GM23338 (cell line): ENCODE results near the gene QKI. TPM values are rescaled to one million over a fixed set of nuclear protein-coding genes. Genes with fewer than 3 reads are reported as not detected.

Source experiments
- ATAC-seq: fragments of 200-7000 bp; cut with Tn5 transposase; 3 replicates; pipeline ENCODE4 v1.9.1; 2020
- DNase-seq: peaks from one replicate; pipeline ENCODE4 v3.0.0-alpha.2; 2015; ENCODE audit warnings: low spot score
- H2AFZ ChIP-seq: fragments of 200-600 bp; sonication (generic); 2 replicates; pipeline ENCODE4 v1.8.0; 2016; ENCODE audit warnings: antibody characterized with exemption, mild to moderate bottlenecking, moderate library complexity
- H3F3A ChIP-seq: fragments of 200-600 bp; sonication (generic); replicated peaks from 2 replicates; pipeline ENCODE4 v1.8.0; 2017; ENCODE audit warnings: antibody characterized with exemption, mixed run types, low read depth
- H3K27ac ChIP-seq: fragments of 200-600 bp; sonication (generic); 2 replicates; pipeline ENCODE4 v1.6.1; 2016; ENCODE audit warnings: low read depth
- H3K27me3 ChIP-seq: fragments of 200-600 bp; sonication (generic); 2 replicates; pipeline ENCODE4 v1.8.0; 2016; ENCODE audit warnings: mild to moderate bottlenecking, mixed run types, moderate library complexity; ENCODE audit not compliant: insufficient read depth
- H3K36me3 ChIP-seq: fragments of 200-600 bp; sonication (generic); 2 replicates; pipeline ENCODE4 v1.8.0; 2016; ENCODE audit warnings: mild to moderate bottlenecking; ENCODE audit not compliant: insufficient read depth
- H3K4me1 ChIP-seq: fragments of 200-600 bp; sonication (generic); 2 replicates; pipeline ENCODE4 v1.8.0; 2016; ENCODE audit warnings: mild to moderate bottlenecking, moderate library complexity; ENCODE audit not compliant: insufficient read depth
- H3K4me2 ChIP-seq: fragments of 200-600 bp; sonication (generic); 2 replicates; pipeline ENCODE4 v1.7.1; 2017; ENCODE audit warnings: mixed run types
- H3K4me3 ChIP-seq: fragments of 200-600 bp; sonication (generic); 2 replicates; pipeline ENCODE4 v1.6.1; 2016; ENCODE audit warnings: mixed run types
- H3K79me2 ChIP-seq: fragments of 200-600 bp; sonication (generic); replicated peaks from 2 replicates; pipeline ENCODE4 v1.8.0; 2017; ENCODE audit warnings: mild to moderate bottlenecking; ENCODE audit not compliant: insufficient read depth
- H3K9me2 ChIP-seq: fragments of 200-600 bp; sonication (generic); 2 replicates; pipeline ENCODE4 v1.8.0; 2017; ENCODE audit not compliant: insufficient read depth
- H4K20me1 ChIP-seq: fragments of 200-600 bp; sonication (generic); replicated peaks from 2 replicates; pipeline ENCODE4 v1.8.0; 2017; ENCODE audit warnings: mild to moderate bottlenecking; ENCODE audit not compliant: insufficient read depth
- H3K27ac Mint-ChIP-seq: 2 replicates; pipeline ENCODE4 v1.8.0; 2020; ENCODE audit warnings: inconsistent platforms, mild to moderate bottlenecking, moderate library complexity, mixed read lengths
- H3K27me3 Mint-ChIP-seq: 3 replicates; pipeline ENCODE4 v1.8.0; 2022; ENCODE audit warnings: low read depth, mild to moderate bottlenecking, moderate library complexity, mixed read lengths, inconsistent platforms; ENCODE audit not compliant: insufficient read depth, poor library complexity
- H3K36me3 Mint-ChIP-seq: 3 replicates; pipeline ENCODE4 v1.8.0; 2021; ENCODE audit warnings: low read depth, mild to moderate bottlenecking, inconsistent platforms, moderate library complexity, mixed read lengths
- H3K4me1 Mint-ChIP-seq: 3 replicates; pipeline ENCODE4 v1.8.0; 2020; ENCODE audit warnings: mild to moderate bottlenecking, inconsistent platforms, mixed read lengths
- H3K4me3 Mint-ChIP-seq: 3 replicates; pipeline ENCODE4 v1.8.0; 2021; ENCODE audit warnings: moderate library complexity, mild to moderate bottlenecking, inconsistent platforms, mixed read lengths
- H3K9me3 Mint-ChIP-seq: 3 replicates; pipeline ENCODE4 v1.8.0; 2020; ENCODE audit warnings: moderate library complexity, mild to moderate bottlenecking, inconsistent platforms, mixed read lengths
- CREB1 ChIP-seq: fragments of 250-450 bp; sonication (Bioruptor Pico); IDR thresholded peaks from 2 replicates; pipeline ENCODE4 v1.5.0; 2020; ENCODE audit warnings: low read depth, mild to moderate bottlenecking, moderate library complexity
- CTCF ChIP-seq, 2 experiments: fragments of 200-600 bp in 1 of 2; sonication (generic) in 1 of 2; conservative IDR thresholded peaks; 2 replicates each; pipeline versions ENCODE4 v1.5.1 to v1.6.1; 2016 to 2017; ENCODE audit warnings: antibody characterized with exemption in 2 of 2, low read depth in 2 of 2, mild to moderate bottlenecking in 2 of 2, moderate library complexity in 1 of 2
- ETS1 ChIP-seq: IDR thresholded peaks from 2 replicates; pipeline ENCODE4 v1.6.1; 2016; ENCODE audit warnings: antibody characterized with exemption
- EZH2 ChIP-seq: fragments of 200-600 bp; sonication (generic); IDR thresholded peaks from one replicate; pipeline ENCODE4 v1.8.0; 2017; ENCODE audit warnings: antibody characterized with exemption, mild to moderate bottlenecking, low read depth; ENCODE audit not compliant: unreplicated experiment
- EZH2phosphoT487 ChIP-seq: fragments of 200-600 bp; sonication (generic); IDR thresholded peaks from one replicate; pipeline ENCODE4 v1.8.1; 2018; ENCODE audit warnings: antibody characterized with exemption; ENCODE audit not compliant: unreplicated experiment
- JUNB ChIP-seq: IDR thresholded peaks from one replicate; pipeline ENCODE4 v1.6.1; 2016; ENCODE audit warnings: antibody characterized with exemption; ENCODE audit not compliant: unreplicated experiment
- NANOG ChIP-seq: IDR thresholded peaks from 2 replicates; pipeline ENCODE4 v1.6.1; 2016; ENCODE audit warnings: antibody characterized with exemption, borderline replicate concordance
- POLR2AphosphoS5 ChIP-seq: IDR thresholded peaks from 2 replicates; pipeline ENCODE4 v1.6.1; 2016; ENCODE audit warnings: antibody characterized with exemption, low read depth
- ZNF114 ChIP-seq: fragments of 250-450 bp; sonication (Bioruptor Pico); IDR thresholded peaks from 2 replicates; pipeline ENCODE4 v1.5.0; 2020; ENCODE audit warnings: mild to moderate bottlenecking, moderate library complexity
- ZNF331 ChIP-seq: fragments of 250-450 bp; sonication (Bioruptor Pico); IDR thresholded peaks from 2 replicates; pipeline ENCODE4 v1.5.0; 2020; ENCODE audit warnings: low read depth, mild to moderate bottlenecking, moderate library complexity
- polyA plus RNA-seq: library from polyadenylated mRNA; unstranded; fragments of >200 nt; fragmentation: Nextera tagmentation; extraction: Ambion mirVana; gene quantifications from 2 replicates; pipeline ENCODE4 v1.2.1, GENCODE V29; 2016
- total RNA-seq: library from RNA; depleted of rRNA; stranded (reverse); fragments of >200 nt; shearing (Covaris generic); gene quantifications from 2 replicates; pipeline ENCODE4 v1.2.3, GENCODE V29; 2014
- TF ChIP-seq, protein P1 (sequence below): IDR thresholded peaks from one replicate; pipeline ENCODE4 v1.6.1; 2018; ENCODE audit warnings: antibody characterized with exemption; ENCODE audit not compliant: unreplicated experiment

Gene QKI
- total and polyA plus RNA-seq, 2 experiments from 2014 or later: 60.8 to 159 TPM

GRCh38 chr6:163603395-163603794, 188.9 kb downstream of the QKI start:
- Mint-ChIP-seq H3K27me3 (peaks cover 4% of the 10 kb centered on the region), H3K27ac (no peak overlapping the region)
- DNase-seq: peak; percentile 33

DNA sequence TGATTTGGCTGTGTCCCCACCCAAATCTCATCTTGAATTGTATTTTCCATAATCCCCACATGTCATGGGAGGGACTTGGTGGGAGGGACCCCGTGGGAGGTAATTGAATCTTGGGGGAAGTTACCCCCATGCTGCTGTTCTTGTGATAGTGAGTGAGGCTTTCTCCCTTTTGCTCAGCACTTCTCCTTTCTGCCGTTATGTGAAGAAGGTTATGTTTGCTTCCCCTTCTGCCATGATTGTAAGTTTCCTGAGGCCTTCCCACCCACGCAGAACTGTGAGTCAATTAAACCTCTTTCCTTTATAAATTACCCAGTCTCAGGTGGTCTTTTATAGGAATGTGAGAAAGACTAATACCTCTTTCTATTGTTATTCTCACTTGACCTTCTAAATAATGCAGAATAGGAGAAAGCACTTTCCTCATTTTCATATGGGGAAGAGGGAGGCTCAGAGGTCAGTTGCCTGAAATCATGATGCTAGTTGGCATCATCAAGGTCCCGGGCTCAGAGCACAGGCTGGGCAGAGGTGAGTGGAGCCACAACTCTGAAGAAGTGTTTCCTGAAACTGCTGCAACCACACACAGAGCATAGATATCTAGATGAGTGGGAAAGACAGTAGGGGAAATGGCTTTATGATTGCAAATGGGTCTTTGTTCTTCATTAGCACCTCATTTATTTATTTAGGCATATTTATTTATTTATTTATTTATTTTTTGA, 191.0 kb downstream of the QKI start:
- DNase-seq: no peak

More at GRCh38 chr6:163603395-163603794, 188.9 kb downstream of the QKI start:
- TF ChIP-seq EZH2: no peak
- TF ChIP-seq JUNB: no peak
- no peaks in the 10 kb centered on the region for H4K20me1 ChIP-seq
- no peaks in the 10 kb centered on the region for H3K4me1 ChIP-seq
- Mint-ChIP-seq H3K4me1 (peaks cover 4% of the 10 kb centered on the region; the same call in 2 of the 3 replicates), H3K4me3 (no peak overlapping the region), H3K9me3 (no peaks in the 10 kb centered on the region; the same call in 2 of the 3 replicates), H3K36me3 (no peaks in the 10 kb centered on the region)
- no peaks in the 10 kb centered on the region for H3K79me2 ChIP-seq
- H3K4me2 ChIP-seq: no peak overlapping the region
- no peak overlapping the region for H3K27ac ChIP-seq
- ATAC-seq: peak; percentile 28; the same call in 1 of the 3 replicates
- H3K27me3 ChIP-seq: no peaks in the 10 kb centered on the region
- no peak overlapping the region for H3K4me3 ChIP-seq
- no peaks in the 10 kb centered on the region for H3F3A ChIP-seq
- no peaks in the 10 kb centered on the region for H3K36me3 ChIP-seq
- peaks cover 9% of the 10 kb centered on the region; the same call in 1 of the 2 replicates for H3K9me2 ChIP-seq
- no peak overlapping the region for H2AFZ ChIP-seq

More for the DNA sequence above, 191.0 kb downstream of the QKI start:
- Mint-ChIP-seq H3K4me3 (no peak overlapping the region), H3K36me3 (no peaks in the 10 kb centered on the region), H3K27me3 (peaks cover 1% of the 10 kb centered on the region), H3K9me3 (no peaks in the 10 kb centered on the region; the same call in 2 of the 3 replicates), H3K27ac (no peak overlapping the region), H3K4me1 (peaks cover 14% of the 10 kb centered on the region; the same call in 2 of the 3 replicates)
- Histone ChIP-seq H3K27me3 (no peaks in the 10 kb centered on the region), H3K9me2 (peaks cover 5% of the 10 kb centered on the region; the same call in 1 of the 2 replicates), H3K27ac (no peak overlapping the region), H3K4me1 (no peaks in the 10 kb centered on the region), H2AFZ (no peak overlapping the region), H4K20me1 (no peaks in the 10 kb centered on the region), H3K36me3 (no peaks in the 10 kb centered on the region), H3F3A (no peaks in the 10 kb centered on the region), H3K4me2 (no peak overlapping the region), H3K4me3 (no peak overlapping the region), H3K79me2 (no peaks in the 10 kb centered on the region)
- TF ChIP-seq ZNF331 (CRISPR knock-in tag) (no peak), NANOG (no peak), JUNB (no peak), CREB1 (CRISPR knock-in tag) (no peak), EZH2 (no peak), CTCF (conservative IDR thresholded peaks at IDR 0.05; ENCODE audit: low read depth in 2 of 2) (no peak), EZH2phosphoT487 (no peak), ZNF114 (CRISPR knock-in tag) (no peak), POLR2AphosphoS5 (no peak), ETS1 (no peak)
- TF ChIP-seq, protein P1, sequence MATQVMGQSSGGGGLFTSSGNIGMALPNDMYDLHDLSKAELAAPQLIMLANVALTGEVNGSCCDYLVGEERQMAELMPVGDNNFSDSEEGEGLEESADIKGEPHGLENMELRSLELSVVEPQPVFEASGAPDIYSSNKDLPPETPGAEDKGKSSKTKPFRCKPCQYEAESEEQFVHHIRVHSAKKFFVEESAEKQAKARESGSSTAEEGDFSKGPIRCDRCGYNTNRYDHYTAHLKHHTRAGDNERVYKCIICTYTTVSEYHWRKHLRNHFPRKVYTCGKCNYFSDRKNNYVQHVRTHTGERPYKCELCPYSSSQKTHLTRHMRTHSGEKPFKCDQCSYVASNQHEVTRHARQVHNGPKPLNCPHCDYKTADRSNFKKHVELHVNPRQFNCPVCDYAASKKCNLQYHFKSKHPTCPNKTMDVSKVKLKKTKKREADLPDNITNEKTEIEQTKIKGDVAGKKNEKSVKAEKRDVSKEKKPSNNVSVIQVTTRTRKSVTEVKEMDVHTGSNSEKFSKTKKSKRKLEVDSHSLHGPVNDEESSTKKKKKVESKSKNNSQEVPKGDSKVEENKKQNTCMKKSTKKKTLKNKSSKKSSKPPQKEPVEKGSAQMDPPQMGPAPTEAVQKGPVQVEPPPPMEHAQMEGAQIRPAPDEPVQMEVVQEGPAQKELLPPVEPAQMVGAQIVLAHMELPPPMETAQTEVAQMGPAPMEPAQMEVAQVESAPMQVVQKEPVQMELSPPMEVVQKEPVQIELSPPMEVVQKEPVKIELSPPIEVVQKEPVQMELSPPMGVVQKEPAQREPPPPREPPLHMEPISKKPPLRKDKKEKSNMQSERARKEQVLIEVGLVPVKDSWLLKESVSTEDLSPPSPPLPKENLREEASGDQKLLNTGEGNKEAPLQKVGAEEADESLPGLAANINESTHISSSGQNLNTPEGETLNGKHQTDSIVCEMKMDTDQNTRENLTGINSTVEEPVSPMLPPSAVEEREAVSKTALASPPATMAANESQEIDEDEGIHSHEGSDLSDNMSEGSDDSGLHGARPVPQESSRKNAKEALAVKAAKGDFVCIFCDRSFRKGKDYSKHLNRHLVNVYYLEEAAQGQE: no peak
- no peak for ATAC-seq
